ENCODE measurements around the gene SF3A1.
"Not testable (repeated sequence)": the region's sequence is repeated elsewhere in the genome, so short reads cannot be mapped to it uniquely, and the experiment has no call there.

SF3A1 gene

DNA sequence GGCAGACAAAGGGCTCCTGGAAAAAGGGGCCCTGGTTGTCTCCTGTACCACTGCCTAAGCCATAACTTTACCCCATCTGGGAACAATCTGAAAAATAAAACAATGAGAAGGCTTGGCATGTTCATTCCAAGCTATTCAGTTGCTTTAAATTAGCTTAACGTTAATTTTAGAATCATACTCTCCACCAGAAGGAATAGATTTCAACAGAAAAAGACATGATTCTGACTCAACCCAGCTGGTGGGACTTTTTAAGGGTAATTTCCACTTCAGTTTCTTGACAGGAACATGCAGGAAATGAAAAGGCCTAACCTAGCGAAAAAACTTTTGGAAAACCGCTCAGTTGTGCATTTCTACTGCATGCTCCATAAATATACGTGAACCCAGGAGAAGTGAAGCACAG lies 7.9 kb downstream of the SF3A1 start:
- no peak for DNase-seq

DNA sequence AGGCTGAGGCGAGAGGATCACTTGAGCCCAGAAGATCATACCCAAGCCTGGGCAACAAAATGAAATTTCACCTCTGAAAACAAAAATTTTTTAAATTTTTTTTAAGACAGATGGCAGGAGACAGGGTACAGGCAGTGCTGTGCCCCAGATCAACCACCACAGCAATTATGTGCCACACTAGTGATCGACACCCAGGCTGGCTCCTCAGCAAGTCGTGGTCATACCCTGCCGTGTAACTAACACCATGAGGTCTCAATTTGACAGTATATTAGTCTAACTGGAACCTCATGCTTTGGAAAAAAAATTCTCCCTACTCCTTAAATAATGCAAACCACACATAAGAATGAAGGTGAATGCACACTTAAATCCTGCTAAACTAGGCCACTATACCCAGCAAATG lies 8.3 kb downstream of the SF3A1 start:
- DNase-seq, result no peak

DNA sequence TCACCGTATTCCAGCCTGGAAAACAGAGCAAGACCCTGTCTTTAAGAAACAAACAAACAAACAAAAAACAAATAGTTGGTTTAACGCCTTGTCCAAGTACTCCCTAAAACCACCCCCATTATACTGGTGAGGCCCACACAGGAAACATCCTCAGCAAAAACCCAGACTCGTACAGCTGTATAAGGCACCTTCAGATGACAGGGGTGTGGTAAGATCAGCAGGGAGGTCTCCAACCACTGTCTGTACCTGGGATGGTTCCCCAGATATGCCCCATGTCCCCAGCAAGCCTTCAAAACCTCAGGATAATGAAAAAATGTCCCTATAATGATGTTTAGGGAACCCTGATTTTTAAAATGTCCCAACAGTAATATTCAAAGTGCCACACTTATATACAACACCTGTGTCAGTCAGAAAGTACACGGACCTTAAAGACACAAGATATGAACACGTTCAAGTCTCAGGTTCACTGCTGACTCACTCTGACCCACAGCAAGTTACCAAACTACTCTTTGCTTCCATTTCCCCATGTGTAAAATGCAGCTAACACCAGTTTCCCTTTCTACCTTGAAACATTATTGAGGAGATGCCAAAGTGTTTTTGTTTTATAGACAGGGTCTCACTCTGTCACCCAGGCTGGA lies 9.3 kb downstream of the SF3A1 start:
- DNase-seq, result no peak

DNA sequence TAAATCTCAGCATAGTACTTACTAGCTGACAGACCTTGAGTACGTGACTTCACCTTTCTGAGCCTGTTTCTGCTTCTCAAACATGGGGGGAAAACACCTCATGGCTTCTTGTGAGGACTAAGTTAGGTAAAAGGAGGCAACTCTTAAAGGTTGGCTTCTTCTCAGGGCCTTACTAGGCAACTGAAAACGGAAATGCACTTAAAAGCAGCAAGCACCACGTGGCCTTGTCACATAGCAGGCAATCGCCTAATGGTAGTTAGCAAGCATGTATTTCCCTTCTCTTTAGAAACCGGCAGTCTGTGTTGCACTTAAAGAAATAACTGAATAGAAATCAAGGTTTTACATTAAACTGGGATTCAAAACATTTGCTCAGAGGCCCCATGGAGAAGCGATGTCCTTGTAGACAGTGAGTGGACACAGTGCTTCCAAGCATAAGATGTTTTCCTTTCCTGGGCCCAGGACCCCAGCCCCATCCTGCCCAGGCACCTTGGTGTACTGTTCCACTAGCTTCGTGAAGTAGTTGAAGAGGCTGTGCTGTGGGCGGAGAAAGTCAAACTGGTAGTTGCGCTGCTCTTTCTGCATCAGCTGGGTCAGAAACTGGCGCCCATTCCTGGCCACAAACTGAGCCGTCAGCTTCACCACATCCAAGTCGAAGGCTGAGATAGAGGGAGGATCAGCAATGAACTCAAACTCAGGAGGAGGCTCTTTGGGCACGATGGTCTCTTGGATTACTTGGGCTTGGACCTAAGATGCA lies 12.1 kb downstream of the SF3A1 start:
- no peak for DNase-seq

DNA sequence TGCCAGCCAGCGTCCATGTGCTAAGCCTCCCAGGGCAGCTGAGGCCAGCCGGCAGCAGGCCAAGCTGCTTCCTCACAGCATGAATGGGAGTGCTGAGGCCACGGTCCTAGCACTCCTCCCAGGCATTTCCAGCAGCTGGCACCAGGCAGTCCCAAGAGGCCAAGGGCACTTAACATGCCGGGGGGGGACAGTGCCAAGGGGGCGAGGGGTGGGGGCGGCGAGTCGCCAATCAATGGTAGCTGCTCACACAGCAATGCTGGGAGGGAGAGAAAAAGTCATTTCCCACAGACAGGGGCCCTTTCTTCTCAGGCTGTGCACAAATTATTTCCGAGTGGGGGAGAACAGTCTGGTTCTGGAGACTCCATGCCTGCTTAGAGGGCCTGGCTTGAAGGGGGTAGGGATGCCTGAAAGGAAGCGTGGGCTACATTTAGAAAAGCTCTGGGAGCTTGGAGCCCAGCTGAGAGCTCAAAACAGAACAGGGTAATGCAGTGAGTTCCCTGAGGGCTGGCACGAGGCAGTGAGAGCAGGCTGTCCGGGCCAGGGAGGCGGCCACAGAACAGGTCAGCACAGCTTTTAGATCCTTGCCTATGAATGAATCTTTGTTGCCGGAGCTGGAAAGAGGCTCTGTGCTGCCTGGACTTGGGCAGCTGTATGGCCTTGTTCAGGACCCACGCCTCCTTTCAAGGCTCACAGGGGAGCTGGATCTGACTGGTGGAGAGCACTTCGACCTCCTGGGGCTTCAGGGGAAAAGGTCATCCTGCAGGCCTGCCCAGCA lies 15.6 kb downstream of the SF3A1 start:
- no peak for DNase-seq

DNA sequence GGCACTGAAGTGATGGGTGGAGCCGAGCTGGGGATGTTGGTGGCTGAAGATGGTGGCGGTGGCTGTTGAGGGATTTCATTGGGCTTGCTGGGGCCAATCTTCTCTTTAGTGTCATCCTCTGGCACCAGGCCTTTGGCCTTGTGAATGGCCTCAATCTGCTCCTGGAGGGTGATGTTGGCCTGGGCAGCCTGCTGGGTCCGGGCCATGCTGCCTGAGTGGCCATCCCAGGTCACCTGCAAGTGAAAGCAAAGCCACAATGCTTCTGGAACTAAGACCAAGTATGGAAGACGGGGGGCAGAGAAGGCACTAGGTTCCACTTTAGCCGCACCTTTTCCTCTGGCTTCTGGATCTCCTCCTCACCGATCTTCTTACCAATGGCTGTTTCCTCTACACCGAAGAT lies 17.9 kb downstream of the SF3A1 start:
- DNase-seq, result no peak

DNA sequence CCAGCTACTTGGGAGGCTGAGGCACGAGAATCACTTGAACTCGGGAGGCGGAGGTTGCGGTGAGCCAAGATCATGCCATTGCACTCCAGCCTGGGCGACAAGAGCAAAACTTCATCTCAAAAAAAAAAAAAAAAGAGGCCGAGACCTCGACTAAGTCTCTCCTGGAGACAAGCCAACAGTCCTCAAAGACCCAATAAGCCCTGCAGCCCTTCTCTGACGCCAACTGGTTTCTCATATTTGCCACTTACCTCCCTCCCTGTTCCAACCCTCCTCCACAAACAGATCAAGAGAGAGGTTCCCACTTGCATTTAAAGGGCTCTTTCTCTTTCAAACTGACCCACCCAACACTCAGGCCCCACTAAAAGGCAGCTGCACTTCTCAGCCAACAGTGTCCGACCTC lies 18.4 kb downstream of the SF3A1 start:
- DNase-seq, result not testable (repeated sequence)

DNA sequence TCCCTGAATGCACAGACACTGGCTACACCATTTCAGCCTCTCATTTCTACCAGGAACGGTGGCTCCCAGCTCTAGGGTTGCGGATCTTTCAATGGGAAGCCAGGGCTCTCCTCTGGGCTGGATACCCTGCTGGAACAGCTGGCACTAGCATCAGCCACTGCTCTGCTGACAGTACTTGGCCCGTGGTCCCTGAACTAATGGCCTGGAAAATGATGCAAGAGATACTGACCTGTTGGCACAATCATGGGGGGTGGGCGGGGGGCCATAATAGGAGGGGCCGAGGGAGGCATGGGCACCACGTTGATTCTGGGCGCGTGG lies 19.3 kb downstream of the SF3A1 start:
- no peak for DNase-seq

DNA sequence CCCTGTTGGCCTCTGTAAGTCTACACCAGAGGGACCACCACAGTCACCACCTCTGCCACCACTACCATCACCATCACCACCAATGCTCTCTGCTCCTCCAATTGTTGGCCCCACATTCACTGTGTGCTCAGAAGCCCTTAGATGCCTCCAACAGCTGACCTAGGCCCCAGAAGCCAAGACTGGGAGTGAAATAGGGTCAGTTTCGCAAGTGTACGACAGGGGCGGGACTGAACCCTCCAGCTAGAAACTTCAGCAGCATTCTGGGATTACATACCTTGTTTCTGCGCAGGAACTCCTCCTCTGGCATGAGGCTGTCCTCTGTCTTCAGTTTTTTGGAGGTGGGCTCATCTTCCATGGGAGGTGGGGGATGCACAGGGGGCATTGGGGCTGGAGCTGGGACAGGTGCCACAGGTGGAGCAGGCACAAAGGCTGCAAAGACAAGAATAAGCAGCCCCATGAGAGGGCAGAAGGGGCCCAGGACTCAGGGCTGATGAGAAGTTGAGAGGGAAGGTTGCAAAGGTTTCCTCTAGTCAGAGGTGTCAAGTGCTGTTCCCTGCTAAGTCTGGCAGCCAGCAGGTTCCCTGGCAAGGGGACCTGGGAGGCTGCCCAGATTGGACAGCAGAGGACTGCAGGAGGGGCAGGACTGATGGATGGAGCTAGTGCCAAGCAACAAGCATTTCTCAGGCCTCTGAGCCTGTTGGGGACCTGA lies 19.8 kb downstream of the SF3A1 start:
- DNase-seq, result no peak

DNA sequence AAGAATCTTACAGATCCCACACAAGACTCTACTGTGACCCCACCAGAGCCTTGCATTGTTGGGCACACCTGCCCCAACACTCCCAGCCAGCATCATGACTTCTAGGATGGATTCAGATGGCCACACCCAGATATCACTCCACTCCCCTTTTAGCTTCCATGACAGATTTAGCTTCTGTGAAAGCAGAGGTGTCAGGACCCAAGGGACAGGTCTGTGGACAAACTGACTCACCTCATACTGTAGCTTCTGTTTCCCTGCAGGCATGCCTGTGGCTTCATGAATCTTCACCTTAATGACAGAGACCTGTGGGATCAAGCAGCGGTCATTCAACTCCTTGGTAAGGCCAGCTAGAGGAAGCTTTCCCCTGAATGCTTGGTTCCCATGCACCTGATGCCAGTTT lies 21.5 kb downstream of the SF3A1 start:
- no peak for DNase-seq

DNA sequence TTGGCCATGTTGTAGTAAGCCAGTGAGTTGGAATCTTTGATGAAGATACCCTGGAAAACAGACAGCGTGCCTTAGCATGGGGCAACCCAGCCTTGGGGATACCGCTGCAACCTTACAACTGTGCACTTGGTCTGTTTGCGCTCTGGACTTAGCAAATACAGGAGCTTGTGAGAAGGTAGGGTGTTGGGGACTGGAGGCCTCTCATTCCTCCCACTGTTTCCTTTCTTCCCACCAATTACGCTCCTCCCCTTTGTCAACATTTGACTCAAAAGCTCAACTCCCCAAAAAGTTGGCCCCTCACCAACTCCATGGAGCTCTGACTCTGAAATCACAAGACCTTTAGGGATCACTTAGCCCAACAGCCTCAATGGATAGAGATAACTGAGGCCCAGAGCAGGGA lies 22.0 kb downstream of the SF3A1 start:
- no peak for DNase-seq

DNA sequence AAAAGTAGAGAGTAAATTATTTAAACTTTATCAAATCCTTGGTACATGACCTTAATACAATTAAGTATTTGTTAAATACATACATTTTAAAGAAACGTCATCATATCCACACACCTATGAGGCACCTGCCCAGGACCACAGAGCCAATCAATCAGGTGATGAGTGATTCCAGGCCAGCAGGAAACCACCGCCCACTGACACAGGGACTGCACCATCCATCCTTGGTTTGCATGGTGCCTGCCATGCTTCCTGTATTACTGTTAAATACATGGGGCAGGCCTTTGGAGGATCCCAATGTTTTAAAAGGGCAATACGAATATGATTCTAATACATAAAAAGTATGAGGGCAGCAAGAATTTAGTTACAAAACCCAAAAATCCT lies 23.0 kb downstream of the SF3A1 start:
- no peak for DNase-seq

DNA sequence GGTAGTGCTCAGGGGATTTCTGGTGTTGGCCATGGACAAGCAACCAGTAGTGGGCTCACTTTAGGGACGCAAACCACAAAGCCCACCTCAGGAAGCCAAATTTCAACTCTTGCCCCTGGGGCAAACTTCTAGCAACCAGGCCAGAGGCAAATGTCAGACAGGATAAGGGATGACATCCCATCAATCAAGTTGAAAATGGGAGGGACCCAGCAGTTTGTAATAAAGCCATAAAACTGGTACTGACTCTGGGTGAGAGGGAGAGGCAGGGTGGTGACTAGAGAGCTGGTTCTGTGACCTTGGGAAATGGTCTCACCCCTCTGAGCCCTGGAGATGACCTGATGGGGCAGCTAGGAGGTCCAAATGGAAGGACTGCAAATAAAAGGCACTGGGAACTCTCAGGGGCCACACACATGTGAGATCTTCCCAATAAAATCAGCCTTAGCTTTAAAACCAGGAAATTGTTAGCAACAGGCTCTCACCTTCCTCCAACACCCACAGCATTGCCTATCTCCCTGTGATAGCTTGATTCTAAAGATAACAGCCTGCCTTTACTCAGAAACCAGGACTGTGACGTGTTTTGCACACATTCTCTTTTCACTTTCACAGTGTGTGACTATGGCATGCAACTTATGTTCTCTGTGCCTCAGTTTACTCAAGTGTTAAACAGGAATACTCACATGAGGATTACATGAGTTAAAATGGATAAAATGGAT lies 23.5 kb downstream of the SF3A1 start:
- DNase-seq, result no peak

DNA sequence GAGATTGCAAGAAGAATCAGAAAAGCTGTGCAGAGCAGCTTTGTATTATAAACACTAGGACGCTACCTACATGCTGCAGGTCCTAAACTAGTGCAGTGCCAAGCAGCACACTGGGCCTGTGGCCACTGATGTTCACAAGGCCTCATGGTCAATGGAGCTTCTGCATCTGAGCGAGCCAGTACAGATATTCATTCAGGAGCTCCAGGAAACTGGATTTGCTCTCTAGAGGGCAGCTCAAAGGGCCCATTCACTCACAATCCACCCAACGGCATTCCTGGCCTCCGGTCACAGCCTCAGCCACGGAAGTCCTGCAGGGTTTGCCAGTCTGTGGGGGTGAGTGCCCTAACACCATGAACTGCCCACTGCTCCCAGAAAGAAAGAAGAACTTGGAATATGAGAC lies 24.1 kb downstream of the SF3A1 start:
- no peak for DNase-seq

DNA sequence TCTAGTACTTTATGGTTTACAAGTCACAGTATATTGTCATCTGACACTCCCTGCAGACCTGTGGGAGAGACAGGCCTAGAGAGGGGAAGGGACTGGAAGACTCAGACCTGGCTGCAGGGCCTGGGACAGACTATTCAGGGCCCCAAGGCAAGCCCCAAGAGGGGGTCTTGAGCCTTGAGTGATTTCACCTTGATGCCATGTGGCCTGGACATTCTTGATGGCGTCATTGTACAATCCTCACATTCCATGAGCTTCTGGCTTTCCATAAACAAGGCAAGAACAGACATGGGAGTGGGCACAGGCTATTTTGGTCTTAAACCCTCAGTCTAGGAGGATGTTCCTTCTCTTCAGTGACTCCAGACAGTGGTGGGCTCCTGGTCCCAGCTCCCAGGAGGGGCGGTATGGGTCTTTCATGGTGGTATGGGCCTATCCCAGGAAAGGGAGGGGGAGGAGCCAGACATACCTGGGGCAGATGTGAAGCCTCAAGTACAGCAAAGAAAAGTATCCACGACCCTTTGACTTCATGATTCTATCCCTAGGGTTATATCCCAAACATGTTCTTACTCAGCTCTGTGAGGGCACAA lies 28.1 kb downstream of the SF3A1 start:
- no peak for DNase-seq

DNA sequence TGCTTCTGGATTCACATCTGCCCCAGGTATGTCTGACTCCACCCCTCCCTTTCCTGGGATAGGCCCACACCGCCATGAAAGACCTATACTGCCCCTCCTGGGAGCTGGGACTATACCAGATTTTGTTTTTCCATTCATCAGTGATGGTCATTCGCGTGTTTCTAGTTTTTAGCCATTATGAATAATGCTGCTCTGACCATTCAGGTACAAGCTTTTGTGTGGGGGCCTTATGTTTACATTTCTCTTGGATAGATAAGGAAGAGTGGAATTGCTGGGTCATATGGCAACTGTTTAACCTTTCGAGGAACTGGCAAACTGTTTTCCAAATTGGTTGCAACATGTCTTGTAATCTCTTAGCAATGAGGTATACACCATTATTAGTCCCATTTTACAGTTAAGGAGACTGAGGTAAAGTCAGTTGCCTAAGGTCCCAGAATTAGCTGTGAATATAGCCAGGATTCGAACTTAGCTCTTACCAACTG lies 28.8 kb downstream of the SF3A1 start:
- no peak for DNase-seq

DNA sequence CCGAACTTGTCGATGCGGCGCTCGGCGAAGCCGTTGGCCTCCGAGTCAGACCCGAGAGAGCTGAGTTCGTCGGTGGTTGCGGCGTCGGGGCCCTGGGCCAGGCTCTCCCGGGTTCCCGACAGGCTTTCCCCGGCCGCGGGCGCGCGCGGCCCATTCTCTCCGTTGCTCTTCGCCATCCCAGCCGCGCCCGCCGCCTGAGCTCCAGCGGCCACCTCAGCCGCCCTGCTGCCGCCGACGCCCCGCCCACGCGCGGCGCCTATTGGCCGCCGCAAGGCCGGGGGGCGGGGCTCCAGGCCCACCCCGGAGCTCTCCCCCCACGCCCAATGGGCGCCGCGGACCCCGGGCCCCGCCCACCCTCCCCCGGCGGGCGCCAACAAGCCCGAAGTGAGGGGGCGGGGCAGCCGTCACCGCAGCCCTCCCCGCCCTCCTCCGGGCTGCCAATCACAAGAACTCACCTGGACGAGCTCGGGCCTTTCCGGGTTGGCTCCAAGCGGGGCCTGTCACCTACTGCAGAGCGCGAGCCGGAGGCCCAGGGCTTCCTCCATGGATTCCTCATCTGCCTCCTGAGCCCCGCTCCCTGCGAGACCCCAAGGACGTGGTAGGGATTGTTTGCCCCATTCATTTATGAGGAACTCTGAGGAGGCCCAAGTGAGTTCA lies 29.9 kb downstream of the SF3A1 start, which contains the start of gene TBC1D10A:
TSS of gene TBC1D10A (minus strand) at position 236 of the 657 bp plus-strand sequence. CDS start at position 176, 60 bp downstream.
- DNase-seq, result peak; percentile 93

DNA sequence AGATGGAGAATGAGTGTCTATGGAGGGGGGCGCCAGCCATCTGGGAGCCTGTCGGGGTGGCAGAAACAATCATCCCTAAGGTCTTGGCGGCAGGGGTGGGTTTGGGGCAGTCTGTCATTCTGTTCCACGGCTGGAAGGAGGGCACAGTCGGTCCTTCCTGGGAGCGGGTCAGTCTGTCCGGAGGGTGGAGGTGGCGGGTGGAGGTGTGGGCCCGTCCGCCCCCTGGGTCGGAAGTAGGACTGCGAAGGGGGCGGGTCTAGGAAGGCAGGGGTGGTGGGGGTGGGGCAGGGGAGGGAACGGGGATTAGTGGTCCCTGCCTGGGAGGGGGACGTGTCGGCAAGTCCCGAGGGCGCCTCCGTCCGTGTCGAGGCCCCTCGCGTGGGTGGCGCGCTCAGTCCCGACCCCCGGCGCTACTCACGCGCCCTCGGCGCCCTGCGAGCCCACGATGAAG lies 30.4 kb downstream of the SF3A1 start:
- DNase-seq, result no peak

DNA sequence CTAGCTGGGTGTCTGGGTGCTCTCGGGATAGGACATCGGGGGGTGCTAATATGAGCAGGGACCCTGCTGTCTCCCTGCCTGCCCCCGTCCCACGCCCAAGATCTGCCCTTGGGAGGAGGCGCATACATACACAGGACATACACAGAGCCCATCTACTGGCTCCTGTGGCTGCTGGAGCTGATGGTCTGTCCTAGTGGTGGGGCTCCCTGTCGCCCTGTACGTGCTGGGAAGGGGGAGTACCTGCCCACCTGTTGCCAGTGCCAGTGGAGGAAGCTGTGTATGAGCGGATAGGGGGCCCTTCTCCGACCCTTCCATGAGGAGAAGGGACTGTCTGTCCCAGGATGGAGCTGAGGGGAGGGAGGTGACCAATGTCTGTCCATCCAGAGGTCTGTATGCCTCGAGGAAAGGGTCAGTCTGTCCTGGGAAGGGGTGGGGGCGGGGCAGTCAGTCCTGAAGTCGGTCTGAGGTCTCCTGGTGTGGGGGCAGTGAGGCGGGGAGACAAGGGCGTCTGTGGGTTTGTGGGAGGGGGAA lies 30.9 kb downstream of the SF3A1 start:
- no peak for DNase-seq

DNA sequence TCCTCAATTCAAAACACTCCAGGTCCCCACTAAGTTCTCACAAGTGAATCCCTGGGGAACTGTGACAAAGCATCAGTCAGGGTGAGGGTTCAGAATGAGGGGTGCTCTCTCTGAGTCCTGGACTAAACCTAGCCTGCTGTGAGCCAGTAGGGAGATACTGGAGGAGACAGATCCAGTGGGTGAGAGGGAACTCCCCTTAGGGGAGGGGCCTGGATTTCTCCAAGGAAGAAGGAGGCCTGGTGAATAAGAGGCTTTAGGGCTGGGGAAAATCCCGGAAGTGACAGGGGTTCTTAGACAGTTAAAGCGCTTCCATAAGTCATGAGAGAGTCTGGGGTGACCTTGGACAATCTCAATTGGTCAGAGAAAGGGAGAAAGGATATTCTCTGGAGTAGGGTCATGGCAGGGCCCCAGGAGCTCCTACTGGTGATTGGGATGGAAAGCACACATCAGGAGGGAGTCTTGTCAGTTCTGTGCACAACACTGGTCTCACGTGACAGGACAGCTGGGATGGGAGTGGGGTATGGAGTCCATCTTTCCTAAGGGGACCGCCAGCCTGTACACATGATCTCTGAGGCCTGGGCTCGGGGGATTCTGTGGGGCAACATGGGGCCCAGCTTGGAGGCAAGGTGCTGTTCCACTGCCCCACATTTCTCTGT lies 31.5 kb downstream of the SF3A1 start:
- no peak for DNase-seq
